ENCODE measurements around the gene ARHGAP23.
"Not testable (repeated sequence)": the region's sequence is repeated elsewhere in the genome, so short reads cannot be mapped to it uniquely, and the experiment has no call there.

Gene ARHGAP23

DNA sequence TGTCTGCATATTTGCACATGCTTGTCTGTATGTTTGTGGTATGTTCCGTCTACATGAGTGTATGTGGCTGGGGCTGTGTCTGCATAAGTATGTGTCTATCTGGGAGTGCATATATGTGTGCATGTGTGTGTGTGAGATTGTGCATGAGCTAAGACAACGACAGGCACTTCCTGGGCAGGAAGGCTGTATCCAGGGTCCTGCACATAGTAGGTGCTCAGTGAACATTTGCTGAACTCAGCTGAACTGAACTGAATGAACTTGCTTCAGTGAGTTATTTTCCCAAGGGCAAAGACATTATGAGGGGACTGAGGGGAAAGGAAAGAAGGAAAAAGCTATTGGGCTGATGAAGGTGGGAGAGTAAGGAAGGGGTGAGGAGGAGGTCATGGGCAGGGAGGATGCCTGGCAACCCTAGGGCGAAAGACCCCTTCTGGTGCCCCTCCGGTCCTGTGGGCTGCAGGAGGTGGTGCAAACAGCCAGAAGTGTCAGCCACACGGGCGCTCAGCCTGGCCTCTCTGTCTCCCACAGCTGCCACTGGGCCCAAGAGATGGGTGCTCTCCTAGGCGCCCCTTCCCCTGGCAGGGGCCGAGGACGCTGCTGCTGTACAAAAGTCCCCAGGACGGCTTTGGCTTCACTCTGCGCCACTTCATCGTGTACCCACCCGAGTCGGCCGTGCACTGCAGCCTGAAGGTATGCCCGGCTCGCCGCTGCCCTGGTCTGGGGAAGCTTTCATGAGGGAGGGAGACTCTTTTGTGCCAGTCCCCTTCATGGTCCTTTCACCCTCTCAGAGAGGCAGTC lies 29.5 kb downstream of the ARHGAP23 start:
- no peak for DNase-seq (ENCODE audit: low read depth, low spot score)
- no peak overlapping the region for H3K4me3 ChIP-seq (ENCODE audit: low read length)

DNA sequence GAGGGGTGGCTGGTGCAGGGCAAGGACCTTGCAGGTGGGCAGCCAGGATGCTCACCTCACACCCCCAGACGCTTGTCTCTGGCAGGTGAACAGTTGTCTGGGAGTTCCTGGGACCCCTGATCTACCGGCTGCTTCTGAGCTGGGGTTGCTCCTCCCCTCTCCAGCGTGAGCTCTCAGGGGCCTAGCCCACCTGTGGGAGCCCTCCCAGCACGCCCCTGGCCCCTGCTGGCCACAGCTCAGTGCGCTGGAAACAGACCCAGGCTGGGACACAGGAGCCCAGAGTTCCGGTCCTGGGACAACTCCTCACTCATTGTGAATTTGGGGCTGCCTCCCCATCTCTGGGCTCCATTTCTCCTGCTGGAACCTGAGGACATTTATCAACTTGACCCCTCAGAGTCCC lies 30.3 kb downstream of the ARHGAP23 start:
- no peak overlapping the region for H3K4me3 ChIP-seq (ENCODE audit: low read length)
- no peak for DNase-seq (ENCODE audit: low read depth, low spot score)

DNA sequence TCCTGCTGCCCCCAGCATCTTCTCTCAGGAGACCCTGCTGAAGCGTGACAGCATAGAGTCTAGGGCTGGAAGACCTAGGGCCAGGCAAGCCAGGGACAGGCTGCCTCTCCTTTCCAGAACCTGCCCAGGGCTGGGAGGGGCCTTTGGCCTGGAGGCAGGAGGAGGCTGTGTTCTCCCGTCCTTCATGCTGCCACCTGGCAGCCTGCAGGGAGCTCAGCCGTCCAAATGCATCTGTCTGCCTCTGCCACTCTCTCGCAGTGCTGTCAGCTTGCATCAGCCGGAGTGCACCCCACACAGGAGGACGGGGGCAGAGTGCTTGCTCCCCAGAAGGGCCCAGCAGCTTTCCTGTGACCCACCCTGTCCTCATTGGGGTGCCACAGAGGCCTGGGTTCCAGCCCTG lies 31.3 kb downstream of the ARHGAP23 start:
- no peak for DNase-seq (ENCODE audit: low read depth, low spot score)

DNA sequence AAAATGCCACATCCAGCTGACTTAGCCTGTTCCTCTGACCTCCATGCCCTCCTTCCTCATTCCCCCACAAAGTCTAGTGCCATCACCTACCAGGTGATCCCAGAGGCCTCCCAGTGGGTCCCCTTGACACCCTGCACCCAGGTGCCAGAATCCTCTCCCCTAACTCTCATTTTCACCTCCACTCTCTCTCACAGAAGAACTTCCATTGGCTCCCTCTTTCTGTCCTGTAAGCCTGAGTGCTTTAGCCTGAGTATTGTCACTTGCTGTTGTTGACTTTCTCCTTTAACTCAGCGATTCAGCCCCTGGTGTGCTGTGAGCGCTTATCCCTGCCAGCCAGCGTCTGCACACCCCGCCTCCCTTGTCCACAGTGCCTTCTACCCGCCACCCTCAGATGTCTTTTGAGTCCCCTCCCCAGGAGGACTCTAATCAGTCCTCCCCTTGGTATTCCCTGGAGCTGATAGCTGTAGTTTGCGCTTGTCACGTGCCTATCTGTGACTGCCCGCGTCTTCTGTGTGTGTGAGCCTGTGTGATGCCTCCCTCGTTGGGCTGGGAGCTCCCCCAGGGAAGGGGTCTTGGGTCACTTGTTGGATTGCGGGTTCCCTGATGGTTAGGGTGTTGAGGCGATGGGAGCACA lies 31.9 kb downstream of the ARHGAP23 start:
- DNase-seq (ENCODE audit: low read depth, low spot score) = no peak
- H3K4me3 ChIP-seq (ENCODE audit: low read length) = no peak overlapping the region

More for the DNA sequence above, 31.3 kb downstream of the ARHGAP23 start:
- H3K4me3 ChIP-seq (ENCODE audit: low read length) = no peak overlapping the region

DNA sequence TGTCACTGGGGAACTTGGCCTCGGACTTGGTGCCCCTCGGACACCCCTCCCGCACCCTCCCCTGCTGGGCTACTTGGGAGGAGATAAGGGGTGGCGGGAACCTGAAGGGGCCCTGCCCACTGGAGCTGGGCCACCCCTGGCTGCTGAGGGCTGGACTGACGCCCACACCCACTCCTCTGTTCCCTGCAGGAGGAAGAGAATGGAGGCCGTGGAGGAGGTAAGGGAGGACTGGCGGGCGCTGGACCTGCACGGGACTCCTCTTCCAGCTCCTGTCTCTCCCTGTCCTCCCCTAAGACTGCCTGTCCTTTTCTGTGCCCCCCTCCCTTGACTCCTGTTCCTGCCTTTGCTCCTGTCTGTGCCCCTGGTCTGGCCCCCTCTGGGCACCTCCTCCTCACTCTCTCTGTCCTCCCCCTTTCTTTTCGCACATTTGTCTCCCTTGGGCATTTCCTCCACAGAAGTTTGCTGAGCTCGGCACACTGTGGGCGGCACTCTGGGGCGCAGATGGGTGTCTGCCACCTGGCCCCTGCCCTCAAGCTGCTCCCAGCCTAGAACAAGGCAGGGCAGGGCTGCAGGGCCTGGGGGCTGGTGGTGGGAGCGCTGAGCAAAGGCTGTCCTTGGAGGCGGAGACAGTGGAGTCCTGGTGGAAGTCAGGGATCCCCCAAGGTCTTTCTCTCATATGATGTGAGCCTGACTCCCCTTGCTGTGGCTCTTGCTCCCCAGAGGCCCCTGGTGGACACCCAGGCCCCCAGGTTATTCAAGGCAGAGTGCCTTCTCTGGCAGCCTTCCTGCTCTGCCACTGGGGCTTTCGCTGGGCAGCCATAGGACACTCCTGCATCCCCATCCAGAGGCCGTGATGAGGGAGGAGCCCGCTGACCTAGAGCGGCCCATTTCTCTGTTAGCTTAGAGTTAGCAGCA lies 32.7 kb downstream of the ARHGAP23 start:
- no peak for DNase-seq (ENCODE audit: low read depth, low spot score)
- H3K4me3 ChIP-seq (ENCODE audit: low read length) = no peak overlapping the region

DNA sequence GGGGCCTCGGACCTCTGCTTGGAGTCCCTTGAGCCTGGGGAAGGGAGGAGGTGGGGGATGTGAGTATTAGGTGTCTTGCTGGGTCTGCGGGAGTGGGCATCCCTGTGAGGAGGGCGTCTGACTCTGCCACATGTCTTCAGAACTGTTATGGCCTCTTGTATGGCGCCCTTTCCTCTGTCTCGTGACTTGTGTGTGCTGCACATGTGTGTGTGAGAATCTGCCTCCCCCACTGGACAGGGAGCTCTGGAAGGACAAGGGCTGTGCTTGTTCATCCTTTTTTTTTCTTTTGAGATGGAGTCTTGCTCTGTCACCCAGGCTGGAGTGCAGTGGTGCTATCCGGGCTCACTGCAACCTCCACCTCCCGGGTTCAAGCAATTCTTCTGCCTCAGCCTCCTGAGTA lies 33.4 kb downstream of the ARHGAP23 start:
- no peak overlapping the region for H3K4me3 ChIP-seq (ENCODE audit: low read length)
- DNase-seq (ENCODE audit: low read depth, low spot score) = no peak

DNA sequence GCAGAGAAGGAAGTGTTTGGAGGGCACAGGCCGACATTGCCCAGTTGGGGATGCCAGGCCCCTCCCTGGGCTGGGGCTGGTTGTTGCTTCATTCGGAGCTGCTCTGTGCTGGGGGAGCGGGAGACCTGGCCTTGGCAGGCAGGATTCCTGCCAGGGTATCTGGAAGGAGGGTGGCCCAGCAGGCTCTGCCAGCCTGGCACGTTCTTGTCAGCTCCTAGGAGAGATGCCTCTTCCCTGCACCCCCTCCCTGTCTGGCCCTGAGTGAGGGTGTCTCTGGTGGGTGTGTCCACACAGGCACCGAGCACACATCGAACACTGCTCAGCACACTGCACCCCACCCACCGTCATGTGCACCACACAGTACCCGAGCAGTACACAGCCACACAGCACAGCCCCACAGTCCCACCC lies 35.2 kb downstream of the ARHGAP23 start:
- no peak for DNase-seq (ENCODE audit: low read depth, low spot score)
- no peak overlapping the region for H3K4me3 ChIP-seq (ENCODE audit: low read length)

DNA sequence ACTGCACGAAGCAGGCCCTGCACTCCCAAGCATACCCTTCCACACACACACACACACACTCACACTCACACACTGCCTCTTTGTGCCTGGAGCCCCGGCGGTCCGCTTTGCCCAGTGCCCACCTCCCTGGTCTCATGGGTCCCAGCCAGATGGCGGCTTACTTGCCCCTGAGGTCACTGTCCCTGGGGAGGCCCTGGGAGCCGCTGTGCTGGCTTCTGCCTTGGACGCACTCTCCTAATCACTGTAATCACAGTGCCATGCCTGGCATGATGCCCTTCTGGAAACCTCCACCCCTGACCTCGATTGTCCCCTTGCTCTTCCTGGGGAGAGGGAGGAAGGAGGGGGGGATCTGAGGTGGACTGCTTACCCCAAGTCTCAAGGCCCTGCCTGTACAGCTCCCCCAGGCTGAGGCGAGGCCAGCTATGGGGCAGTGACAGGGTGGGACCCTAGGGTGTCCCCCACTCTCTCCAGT lies 36.0 kb downstream of the ARHGAP23 start:
- H3K4me3 ChIP-seq (ENCODE audit: low read length) = no peak overlapping the region
- DNase-seq (ENCODE audit: low read depth, low spot score) = no peak

DNA sequence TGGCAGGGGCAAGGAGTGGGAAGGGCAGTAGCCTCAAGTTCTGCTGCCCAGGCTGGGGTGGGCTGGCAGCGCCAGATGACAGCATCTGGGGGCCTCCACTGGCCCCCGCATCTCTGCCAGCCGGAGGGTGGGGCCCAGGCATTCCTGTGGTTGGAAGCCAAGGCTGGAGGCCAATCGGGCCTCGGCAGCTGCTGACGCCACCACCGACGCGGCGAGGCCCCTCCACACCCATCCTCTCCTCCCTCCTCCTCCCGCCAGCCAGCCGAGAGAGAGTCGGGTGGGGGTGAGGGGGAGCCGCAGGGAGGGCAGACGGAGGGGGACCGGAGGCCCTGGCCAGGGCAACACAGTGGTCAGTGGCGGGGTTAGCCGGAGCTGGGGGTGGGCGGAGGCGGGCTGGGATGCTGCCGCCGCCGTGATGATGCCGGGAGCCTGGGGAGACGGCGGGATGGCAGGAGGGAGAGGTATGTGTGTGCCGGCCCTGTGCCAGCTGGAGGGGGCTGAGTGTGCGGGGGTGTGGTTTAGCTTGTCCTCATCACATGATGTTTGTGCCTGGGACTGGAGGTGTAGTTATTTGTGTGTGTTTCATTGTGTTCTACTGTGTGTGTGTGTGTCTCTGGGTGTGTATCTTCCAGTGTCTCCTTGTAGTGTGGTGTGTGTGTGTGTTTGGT lies 36.6 kb downstream of the ARHGAP23 start:
- no peak for DNase-seq (ENCODE audit: low read depth, low spot score)

DNA sequence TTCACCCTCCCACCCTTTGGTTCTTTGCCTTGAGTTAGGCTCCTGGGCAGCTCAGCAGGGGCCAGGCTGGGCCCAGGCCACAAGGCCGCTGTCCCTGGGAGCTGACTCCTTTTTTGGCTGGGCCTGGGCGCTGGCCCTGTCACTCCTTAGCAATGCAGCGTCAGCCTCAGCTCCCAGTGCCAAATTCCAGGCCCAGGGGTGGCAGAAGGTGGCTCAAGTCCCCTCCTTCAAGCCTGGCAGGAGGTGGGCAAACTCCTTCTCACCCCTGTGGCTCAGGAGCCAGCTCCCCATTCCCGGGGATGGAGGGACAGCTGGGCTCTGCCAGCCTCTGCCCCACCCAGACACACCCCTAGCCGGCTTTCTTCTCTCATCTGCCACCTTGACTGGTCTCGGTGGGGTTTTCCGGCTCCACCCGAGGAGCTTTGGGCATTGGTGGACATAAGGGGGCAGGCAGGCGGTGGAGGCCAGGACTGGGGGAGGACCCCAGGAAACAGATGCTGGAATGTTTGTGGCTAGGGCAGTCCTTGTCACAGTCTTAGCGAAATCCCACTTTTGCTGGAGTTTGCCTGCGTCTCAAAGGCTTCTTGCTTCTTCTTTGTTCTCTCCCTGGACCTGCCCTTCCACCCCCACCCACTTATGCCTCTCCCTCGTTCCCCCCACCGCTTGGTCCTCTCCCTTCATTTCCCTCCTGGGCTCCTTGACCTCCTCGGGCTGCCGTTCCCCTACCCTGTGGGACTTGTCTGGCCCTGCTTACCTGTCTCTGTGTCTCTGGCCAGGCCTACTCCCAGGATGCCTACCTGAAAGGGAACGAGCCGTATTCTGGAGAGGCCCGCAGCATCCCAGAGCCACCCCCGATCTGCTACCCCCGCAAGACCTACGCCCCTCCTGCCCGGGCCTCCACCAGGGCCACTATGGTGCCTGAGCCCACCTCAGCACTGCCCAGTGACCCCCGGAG lies 37.4 kb downstream of the ARHGAP23 start:
- no peak overlapping the region for H3K4me3 ChIP-seq (ENCODE audit: low read length)
- DNase-seq (ENCODE audit: low read depth, low spot score) = no peak

More for the DNA sequence above, 36.6 kb downstream of the ARHGAP23 start:
- H3K4me3 ChIP-seq (ENCODE audit: low read length) = no peak overlapping the region

DNA sequence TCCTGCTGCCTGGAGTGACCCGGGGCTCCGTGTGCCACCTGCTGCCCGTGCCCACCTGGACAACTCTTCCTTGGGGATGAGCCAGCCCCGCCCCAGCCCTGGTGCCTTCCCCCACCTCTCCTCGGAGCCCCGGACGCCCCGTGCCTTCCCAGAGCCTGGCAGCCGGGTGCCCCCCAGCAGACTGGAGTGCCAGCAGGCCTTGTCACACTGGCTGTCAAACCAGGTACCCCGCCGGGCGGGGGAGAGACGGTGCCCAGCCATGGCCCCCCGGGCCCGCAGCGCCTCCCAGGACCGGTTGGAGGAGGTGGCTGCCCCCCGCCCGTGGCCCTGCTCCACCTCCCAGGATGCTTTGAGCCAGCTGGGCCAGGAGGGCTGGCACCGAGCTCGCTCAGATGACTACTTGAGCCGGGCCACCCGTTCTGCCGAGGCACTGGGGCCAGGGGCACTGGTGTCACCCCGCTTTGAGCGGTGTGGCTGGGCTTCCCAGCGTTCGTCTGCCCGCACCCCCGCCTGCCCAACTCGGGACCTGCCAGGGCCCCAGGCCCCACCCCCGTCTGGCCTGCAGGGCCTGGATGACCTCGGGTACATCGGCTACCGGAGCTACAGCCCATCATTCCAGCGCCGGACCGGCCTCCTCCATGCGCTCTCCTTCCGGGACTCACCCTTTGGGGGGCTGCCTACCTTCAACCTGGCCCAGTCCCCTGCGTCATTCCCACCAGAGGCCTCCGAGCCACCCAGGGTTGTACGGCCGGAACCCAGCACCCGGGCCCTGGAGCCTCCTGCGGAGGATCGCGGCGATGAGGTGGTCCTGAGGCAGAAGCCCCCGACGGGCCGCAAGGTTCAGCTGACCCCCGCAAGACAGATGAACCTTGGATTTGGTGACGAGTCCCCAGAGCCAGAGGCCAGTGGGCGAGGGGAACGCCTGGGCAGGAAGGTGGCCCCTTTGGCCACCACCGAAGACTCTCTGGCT lies 38.4 kb downstream of the ARHGAP23 start:
- no peak for DNase-seq (ENCODE audit: low read depth, low spot score)
- H3K4me3 ChIP-seq (ENCODE audit: low read length) = no peak overlapping the region

DNA sequence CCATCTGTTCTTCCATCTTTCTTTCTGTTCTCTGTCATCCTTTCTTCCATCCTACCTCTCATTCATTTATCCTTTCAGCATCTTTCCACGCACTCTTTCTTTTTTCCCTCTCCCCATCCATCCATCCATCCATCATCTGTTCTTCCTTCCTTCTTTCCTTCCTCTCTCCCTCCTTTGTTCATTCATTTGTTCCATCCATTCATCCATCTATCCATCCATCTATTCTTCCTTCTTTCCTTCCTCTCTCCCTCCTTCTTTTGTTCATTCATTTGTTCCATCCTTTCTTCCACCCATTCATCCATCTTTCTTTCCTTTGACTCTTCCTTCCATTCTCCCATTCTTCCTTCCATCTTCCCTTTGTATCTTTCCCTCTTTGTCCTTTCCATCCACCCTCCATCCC lies 39.2 kb downstream of the ARHGAP23 start:
- no peak overlapping the region for H3K4me3 ChIP-seq (ENCODE audit: low read length)
- DNase-seq (ENCODE audit: low read depth, low spot score) = no peak

DNA sequence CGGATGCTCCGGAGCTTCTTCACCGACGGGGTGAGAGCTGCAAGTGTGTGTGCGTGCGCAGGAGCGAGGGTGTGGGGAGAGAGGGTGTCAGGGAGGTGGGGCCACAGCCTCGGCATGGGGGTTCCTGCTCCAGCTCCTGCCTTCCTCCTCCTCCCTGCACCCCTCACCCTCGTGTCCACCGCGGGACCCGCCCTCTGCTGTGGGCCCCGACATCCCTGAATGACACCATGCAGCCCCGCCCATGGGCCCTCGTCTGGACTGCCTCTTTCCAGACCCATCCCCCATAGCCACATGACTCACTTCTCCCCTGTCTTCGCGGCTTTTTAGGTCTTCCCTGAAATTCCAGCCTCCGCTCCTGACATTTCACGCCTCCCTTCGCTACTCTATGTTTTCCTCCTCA lies 41.6 kb downstream of the ARHGAP23 start:
- DNase-seq (ENCODE audit: low read depth, low spot score) = no peak

DNA sequence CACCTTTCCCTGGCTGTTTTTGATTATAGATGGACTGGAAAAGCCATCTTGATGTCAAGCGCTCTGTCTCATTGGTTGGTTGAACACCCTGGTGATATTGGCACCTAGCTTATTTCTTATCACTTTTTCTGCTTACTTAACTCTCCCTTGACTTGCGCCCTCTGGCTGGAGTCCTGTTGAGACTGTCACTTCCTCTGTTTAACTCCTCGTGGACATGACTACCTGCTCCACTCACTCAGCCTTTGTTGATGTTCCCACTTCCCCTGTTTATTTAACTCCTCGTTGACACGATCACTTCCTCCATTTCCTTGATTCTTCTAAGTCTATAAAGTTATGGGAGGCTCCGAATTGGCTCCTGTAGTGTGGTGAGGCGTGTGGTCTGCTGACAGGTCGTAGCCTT lies 43.0 kb downstream of the ARHGAP23 start:
- DNase-seq (ENCODE audit: low read depth, low spot score); H3K4me3 ChIP-seq (ENCODE audit: low read length): not testable (repeated sequence)

More for the DNA sequence above, 41.6 kb downstream of the ARHGAP23 start:
- H3K4me3 ChIP-seq (ENCODE audit: low read length) = no peak overlapping the region

DNA sequence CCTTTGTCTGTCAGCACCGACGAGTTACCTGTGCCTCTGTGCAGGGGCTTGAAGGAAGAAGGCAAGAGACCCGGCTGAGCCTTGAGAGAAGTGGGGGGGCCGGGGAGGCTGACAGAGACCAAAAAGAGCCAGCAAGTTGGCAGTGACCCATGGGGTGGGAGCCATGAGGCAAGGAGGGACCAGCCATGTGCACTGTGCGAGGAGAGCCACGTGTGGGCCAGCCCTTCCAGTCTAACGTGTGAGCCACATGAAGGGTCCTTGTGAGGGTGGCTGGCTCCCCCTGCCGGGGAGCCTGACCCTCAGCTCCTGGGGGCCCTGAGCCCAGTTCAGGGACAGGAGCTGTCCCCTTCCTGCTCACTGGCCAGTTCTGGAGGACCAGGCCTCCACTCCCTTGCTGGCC lies 46.4 kb downstream of the ARHGAP23 start:
- H3K4me3 ChIP-seq (ENCODE audit: low read length) = not testable (repeated sequence)
- peak; percentile 11 for DNase-seq (ENCODE audit: low read depth, low spot score)

DNA sequence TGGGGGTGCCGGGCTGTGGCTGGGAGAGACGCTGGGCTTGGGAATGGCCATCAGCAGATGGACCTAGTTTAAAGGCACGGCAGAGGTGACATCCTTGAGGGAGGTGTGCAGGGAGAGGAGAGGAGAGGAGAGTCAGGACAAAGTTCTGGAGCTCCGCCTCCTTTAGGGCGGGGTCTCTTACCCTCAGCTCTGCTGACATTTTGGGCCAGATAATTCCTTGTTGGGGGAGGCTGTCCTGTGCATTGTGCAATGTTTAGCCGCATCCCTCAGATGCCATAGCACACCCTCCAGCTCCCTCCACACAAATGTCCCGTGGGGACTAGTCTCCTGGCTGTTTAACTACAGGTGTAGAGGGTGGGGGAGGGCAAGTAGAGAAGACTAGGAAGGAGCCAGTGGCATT lies 48.3 kb downstream of the ARHGAP23 start:
- no peak for DNase-seq (ENCODE audit: low read depth, low spot score)
- no peak overlapping the region for H3K4me3 ChIP-seq (ENCODE audit: low read length)

DNA sequence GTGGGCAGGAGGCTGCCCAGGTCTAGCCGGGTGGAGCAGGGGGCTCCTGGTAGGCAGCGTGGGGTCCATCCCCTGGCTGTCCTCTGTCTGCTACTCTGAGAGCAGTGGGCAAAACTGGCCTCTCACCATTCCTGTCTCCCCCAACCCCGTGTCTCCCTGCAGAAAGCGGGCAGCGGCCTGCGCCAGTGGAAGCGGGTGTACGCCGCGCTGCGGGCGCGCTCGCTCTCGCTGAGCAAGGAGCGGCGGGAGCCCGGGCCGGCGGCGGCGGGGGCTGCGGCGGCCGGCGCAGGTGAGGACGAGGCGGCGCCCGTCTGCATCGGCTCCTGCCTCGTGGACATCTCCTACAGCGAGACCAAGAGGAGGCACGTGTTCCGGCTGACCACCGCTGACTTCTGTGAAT lies 49.2 kb downstream of the ARHGAP23 start:
- not testable (repeated sequence) for DNase-seq (ENCODE audit: low read depth, low spot score); H3K4me3 ChIP-seq (ENCODE audit: low read length)

All from Jurkat, Clone E6-1 (cell line).